Kidney (tissue), 14 donors: Measurements from ENCODE around the gene TIMM29. TPM values are rescaled to one million over a fixed set of nuclear protein-coding genes. Genes with fewer than 3 reads are reported as not detected.

Source experiments
- DNase-seq, 5 donors: peaks; one replicate each; pipeline ENCODE4 v3.0.0-alpha.2; 2013 to 2020
- FAIRE-seq: peaks from 2 replicates; lab custom pipeline; 2012; peaks lifted over from hg19 to GRCh38; lab: Jason Lieb, UNC
- H3K27ac ChIP-seq, 2 donors: one replicate each; pipeline ENCODE4 v1.7.0; 2013; ENCODE audit warnings: low read depth in 2 of 2, low read length in 2 of 2, inconsistent platforms in 1 of 2
- H3K27me3 ChIP-seq: one replicate; pipeline ENCODE4 v1.7.1; 2013; ENCODE audit warnings: low read length, inconsistent platforms; ENCODE audit not compliant: control insufficient read depth, insufficient read depth
- H3K36me3 ChIP-seq, 3 donors: one replicate each; pipeline versions ENCODE4 v1.7.0 to v1.7.1; 2013; ENCODE audit warnings: low read length in 3 of 3, control low read depth in 1 of 3, inconsistent platforms in 1 of 3; ENCODE audit not compliant: insufficient read depth in 3 of 3, control insufficient read depth in 2 of 3
- H3K4me1 ChIP-seq, 3 donors: one replicate each; pipeline versions ENCODE4 v1.7.0 to v1.7.1; 2013; ENCODE audit warnings: low read length in 3 of 3, inconsistent platforms in 1 of 3, low read depth in 1 of 3; ENCODE audit not compliant: control insufficient read depth in 2 of 3, insufficient read depth in 2 of 3
- H3K4me3 ChIP-seq, 3 donors: one replicate each; pipeline versions ENCODE4 v1.7.0 to v1.8.1; 2013; ENCODE audit warnings: low read length in 3 of 3, control low read depth in 1 of 3, inconsistent platforms in 1 of 3
- H3K9ac ChIP-seq, 3 donors: one replicate each; pipeline versions ENCODE4 v1.7.0 to v1.7.1; 2013; ENCODE audit warnings: low read length in 3 of 3, control low read depth in 1 of 3, inconsistent platforms in 1 of 3
- H3K9me3 ChIP-seq, 3 donors: one replicate each; pipeline versions ENCODE4 v1.7.0 to v1.7.1; 2013; ENCODE audit warnings: low read length in 3 of 3, control low read depth in 1 of 3, inconsistent platforms in 1 of 3; ENCODE audit not compliant: control insufficient read depth in 2 of 3, insufficient read depth in 1 of 3
- CTCF ChIP-seq: IDR thresholded peaks from 3 replicates; pipeline ENCODE4 v1.5.1; 2012; ENCODE audit warnings: mild to moderate bottlenecking, moderate library complexity, borderline replicate concordance; ENCODE audit not compliant: insufficient read depth; ENCODE audit errors: extremely low read depth
- intact Hi-C: fragments of 100-400 bp; cut with DNase I; formaldehyde crosslinking; loops from one replicate; pipeline ENCODE4 v1.11.1; 2022
- polyA plus RNA-seq: library from polyadenylated mRNA; stranded (reverse); fragments of 350-450 nt; fragmentation: Illumina TruSeq; extraction: RNeasy Lipid Tissue Mini Kit (QIAGEN cat#74804); gene quantifications from one replicate; pipeline ENCODE4 v1.2.3, GENCODE V29; 2014; ENCODE audit warnings: low read depth, low replicate concordance; ENCODE audit not compliant: insufficient read depth
- total RNA-seq: library from RNA; stranded (reverse); fragmentation: NEBNext Ultra II Directional; extraction: Animal tissue kit (Norgen Biotek cat#: 25700); gene quantifications from one replicate; pipeline ENCODE4 v1.2.1, GENCODE V29; 2021
- donor health status: control.
- donor health status: control.
- donor health status: control.
- donor health status: control.
- donor health status: control.
- donor health status: DM: yes; HTN: yes; CAD: no.
- donor health status: Normal renal cell carcinoma (clear cell type).

The TIMM29 gene
- total and polyA plus RNA-seq, 2 donors from 2014 or later, result 16.8 to 21.7 TPM

GRCh38 chr19:10892256-10892655 lies 36.4 kb upstream of the TIMM29 start:
- intact Hi-C loops, result no loop called here
- Histone ChIP-seq H3K36me3 (no peaks in the 10 kb centered on the region), H3K9ac (no peak overlapping the region), H3K4me1 (peaks cover 0 to 29% (median 3%) of the 10 kb centered on the region in 3 donors), H3K27me3 (no peaks in the 10 kb centered on the region), H3K27ac (peak overlapping the region in 1 of 2 donors; percentile 45), H3K4me3 (no peak overlapping the region), H3K9me3 (no peaks in the 10 kb centered on the region)
- DNase-seq, result peak in 4 of 5 donors; percentile 61 to 72 (median 64)
- no peak for FAIRE-seq
- no peak for TF ChIP-seq CTCF

- FAIRE-seq (no peak), DNase-seq (peak in 1 of 5 donors; percentile 31)
- Histone ChIP-seq H3K9me3 (no peaks in the 10 kb centered on the region), H3K4me1 (peaks cover 0 to 31% (median 3%) of the 10 kb centered on the region in 3 donors), H3K27me3 (no peaks in the 10 kb centered on the region), H3K9ac (no peak overlapping the region), H3K36me3 (no peaks in the 10 kb centered on the region), H3K27ac (no peak overlapping the region), H3K4me3 (no peak overlapping the region)
- TF ChIP-seq CTCF, result no peak
- intact Hi-C loops, result no loop called here
Observed at GRCh38 chr19:10894911-10895213, 33.7 kb upstream of the TIMM29 start.

- Histone ChIP-seq H3K27me3 (no peaks in the 10 kb centered on the region), H3K27ac (no peak overlapping the region), H3K4me1 (peaks cover 0 to 31% (median 3%) of the 10 kb centered on the region in 3 donors), H3K9me3 (no peaks in the 10 kb centered on the region), H3K36me3 (no peaks in the 10 kb centered on the region), H3K4me3 (no peak overlapping the region), H3K9ac (no peak overlapping the region)
- TF ChIP-seq CTCF, result no peak
- FAIRE-seq (no peak), DNase-seq (no peak)
- intact Hi-C loops, result no loop called here
Observed at GRCh38 chr19:10895363-10895762, 33.2 kb upstream of the TIMM29 start.

GRCh38 chr19:10895920-10896319 lies 32.7 kb upstream of the TIMM29 start:
- no peaks in the 10 kb centered on the region for H3K9me3 ChIP-seq
- peaks cover 0 to 29% (median 3%) of the 10 kb centered on the region in 3 donors for H3K4me1 ChIP-seq
- H3K9ac ChIP-seq, result no peak overlapping the region
- no peaks in the 10 kb centered on the region for H3K27me3 ChIP-seq
- DNase-seq (no peak), FAIRE-seq (no peak)
- H3K27ac ChIP-seq, result no peak overlapping the region
- TF ChIP-seq CTCF, result no peak
- H3K4me3 ChIP-seq, result no peak overlapping the region
- intact Hi-C loops, result no loop called here
- H3K36me3 ChIP-seq, result no peaks in the 10 kb centered on the region
